ENCODE results near the gene USP24. TPM values are rescaled to one million over a fixed set of nuclear protein-coding genes. Genes with fewer than 3 reads are reported as not detected.

The USP24 gene
- total RNA-seq, 1 experiment from 2014 or later: 54.6 TPM

DNA sequence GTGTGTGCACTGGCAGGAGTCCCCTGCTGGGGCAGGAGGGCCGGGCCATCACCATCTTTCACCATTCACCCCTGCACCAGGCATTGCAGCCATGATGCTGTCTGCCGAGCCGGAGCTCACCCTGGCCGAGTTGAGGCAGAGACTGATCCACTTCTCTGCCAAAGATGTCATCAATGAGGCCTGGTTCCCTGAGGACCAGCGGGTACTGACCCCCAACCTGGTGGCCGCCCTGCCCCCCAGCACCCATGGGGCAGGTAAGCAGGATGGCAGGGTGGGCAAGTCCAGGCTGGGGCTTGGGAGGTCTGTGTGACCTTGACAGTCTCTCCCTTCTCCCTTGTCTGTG lies 157.2 kb downstream of the USP24 start:
- Histone ChIP-seq H3K9me3 (ENCODE audit: low read depth, low read length, poor library complexity, severe bottlenecking) (no peaks in the 10 kb centered on the region), H3K4me3 (ENCODE audit: low read depth, low read length, poor library complexity, severe bottlenecking) (no peak overlapping the region), H3K27ac (ENCODE audit: low read depth, low read length, poor library complexity, severe bottlenecking) (no peak overlapping the region), H3K36me3 (ENCODE audit: insufficient read depth, low read length, poor library complexity, severe bottlenecking) (peaks cover 65% of the 10 kb centered on the region), H3K4me1 (ENCODE audit: insufficient read depth, low read length, poor library complexity, severe bottlenecking) (no peaks in the 10 kb centered on the region), H3K27me3 (replicated peaks; ENCODE audit: insufficient read depth, low read depth, low read length, poor library complexity) (no peaks in the 10 kb centered on the region)
- no peak for DNase-seq (ENCODE audit: low spot score)
- no TSS peak for BruUV-seq (replicated peaks)
- ChIA-PET CTCF (no interaction called here), POLR2A (ENCODE audit: low non-redundant PET) (no interaction called here)
- intact Hi-C loops (cut with micrococcal nuclease; ENCODE audit: unreplicated experiment): no loop called here
- TF ChIP-seq, protein P1, sequence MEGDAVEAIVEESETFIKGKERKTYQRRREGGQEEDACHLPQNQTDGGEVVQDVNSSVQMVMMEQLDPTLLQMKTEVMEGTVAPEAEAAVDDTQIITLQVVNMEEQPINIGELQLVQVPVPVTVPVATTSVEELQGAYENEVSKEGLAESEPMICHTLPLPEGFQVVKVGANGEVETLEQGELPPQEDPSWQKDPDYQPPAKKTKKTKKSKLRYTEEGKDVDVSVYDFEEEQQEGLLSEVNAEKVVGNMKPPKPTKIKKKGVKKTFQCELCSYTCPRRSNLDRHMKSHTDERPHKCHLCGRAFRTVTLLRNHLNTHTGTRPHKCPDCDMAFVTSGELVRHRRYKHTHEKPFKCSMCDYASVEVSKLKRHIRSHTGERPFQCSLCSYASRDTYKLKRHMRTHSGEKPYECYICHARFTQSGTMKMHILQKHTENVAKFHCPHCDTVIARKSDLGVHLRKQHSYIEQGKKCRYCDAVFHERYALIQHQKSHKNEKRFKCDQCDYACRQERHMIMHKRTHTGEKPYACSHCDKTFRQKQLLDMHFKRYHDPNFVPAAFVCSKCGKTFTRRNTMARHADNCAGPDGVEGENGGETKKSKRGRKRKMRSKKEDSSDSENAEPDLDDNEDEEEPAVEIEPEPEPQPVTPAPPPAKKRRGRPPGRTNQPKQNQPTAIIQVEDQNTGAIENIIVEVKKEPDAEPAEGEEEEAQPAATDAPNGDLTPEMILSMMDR (conservative IDR thresholded peaks at IDR 0.05; ENCODE audit: low read depth, low read length): no peak
- TF ChIP-seq EZH2 (IDR thresholded peaks at IDR 0.05; ENCODE audit: borderline replicate concordance, low read depth, low read length, poor library complexity, severe bottlenecking): no peak

DNA sequence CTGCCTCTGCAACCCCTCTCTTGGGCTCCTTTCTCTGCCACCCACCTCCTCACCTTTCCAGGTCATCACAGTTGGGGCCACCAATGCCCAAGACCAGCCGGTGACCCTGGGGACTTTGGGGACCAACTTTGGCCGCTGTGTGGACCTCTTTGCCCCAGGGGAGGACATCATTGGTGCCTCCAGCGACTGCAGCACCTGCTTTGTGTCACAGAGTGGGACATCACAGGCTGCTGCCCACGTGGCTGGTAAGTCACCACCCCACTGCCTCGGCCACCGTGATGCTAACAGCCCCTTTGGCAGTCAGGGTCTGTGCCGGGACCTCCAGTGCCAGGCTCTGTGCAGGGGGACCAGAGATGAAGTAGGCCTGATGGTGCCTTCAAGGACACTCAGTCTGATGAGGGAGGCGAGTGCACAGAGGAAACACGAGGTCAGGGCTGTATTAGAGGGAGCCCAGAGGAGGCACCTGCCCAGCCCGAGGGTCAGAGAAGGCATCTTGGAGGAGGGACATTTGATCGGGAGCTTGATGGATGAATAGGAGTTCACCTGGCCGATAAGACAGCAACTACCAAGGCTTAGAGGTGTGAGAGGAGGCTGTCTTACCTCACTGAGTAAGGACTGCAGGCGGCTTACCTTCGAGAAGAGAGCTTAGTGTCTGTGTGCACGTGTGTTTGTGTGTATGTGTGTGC lies 157.8 kb downstream of the USP24 start:
- no peak overlapping the region for H3K4me3 ChIP-seq (ENCODE audit: low read depth, low read length, poor library complexity, severe bottlenecking)
- ChIA-PET CTCF (no interaction called here), POLR2A (ENCODE audit: low non-redundant PET) (no interaction called here)
- H3K9me3 ChIP-seq (ENCODE audit: low read depth, low read length, poor library complexity, severe bottlenecking): no peaks in the 10 kb centered on the region
- intact Hi-C loops (cut with micrococcal nuclease; ENCODE audit: unreplicated experiment): no loop called here
- no peak for TF ChIP-seq EZH2 (IDR thresholded peaks at IDR 0.05; ENCODE audit: borderline replicate concordance, low read depth, low read length, poor library complexity, severe bottlenecking)
- TF ChIP-seq, protein P1 (conservative IDR thresholded peaks at IDR 0.05; ENCODE audit: low read depth, low read length): no peak
- peaks cover 70% of the 10 kb centered on the region for H3K36me3 ChIP-seq (ENCODE audit: insufficient read depth, low read length, poor library complexity, severe bottlenecking)
- DNase-seq (ENCODE audit: low spot score): no peak
- BruUV-seq (replicated peaks): no TSS peak
- H3K27ac ChIP-seq (ENCODE audit: low read depth, low read length, poor library complexity, severe bottlenecking): no peak overlapping the region
- H3K4me1 ChIP-seq (ENCODE audit: insufficient read depth, low read length, poor library complexity, severe bottlenecking): no peaks in the 10 kb centered on the region
- no peaks in the 10 kb centered on the region for H3K27me3 ChIP-seq (replicated peaks; ENCODE audit: insufficient read depth, low read depth, low read length, poor library complexity)

DNA sequence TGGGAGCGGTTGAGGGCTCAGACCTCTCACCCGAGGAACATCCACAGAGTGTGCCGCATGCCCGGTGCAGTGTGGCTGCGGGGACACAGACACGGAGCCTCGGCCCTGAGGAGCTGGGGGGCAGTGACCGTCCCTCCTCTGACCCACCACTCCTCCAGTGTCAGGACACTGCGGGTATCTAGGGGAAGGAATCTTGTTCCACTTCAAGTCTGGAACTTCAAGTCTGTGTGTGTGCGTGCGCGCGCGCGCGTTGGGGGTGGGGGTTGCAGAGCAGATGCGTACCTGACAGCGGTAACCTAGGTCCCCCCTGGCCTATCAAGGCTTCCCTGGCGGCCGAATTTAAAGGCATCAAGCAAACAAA lies 158.6 kb downstream of the USP24 start:
- H3K4me1 ChIP-seq (ENCODE audit: insufficient read depth, low read length, poor library complexity, severe bottlenecking): no peaks in the 10 kb centered on the region
- H3K27me3 ChIP-seq (replicated peaks; ENCODE audit: insufficient read depth, low read depth, low read length, poor library complexity): no peaks in the 10 kb centered on the region
- POLR2A ChIA-PET (ENCODE audit: low non-redundant PET): no interaction called here
- H3K9me3 ChIP-seq (ENCODE audit: low read depth, low read length, poor library complexity, severe bottlenecking): no peaks in the 10 kb centered on the region
- H3K4me3 ChIP-seq (ENCODE audit: low read depth, low read length, poor library complexity, severe bottlenecking): no peak overlapping the region
- CTCF ChIA-PET: no interaction called here
- intact Hi-C loops (cut with micrococcal nuclease; ENCODE audit: unreplicated experiment): no loop called here
- H3K36me3 ChIP-seq (ENCODE audit: insufficient read depth, low read length, poor library complexity, severe bottlenecking): peaks cover 78% of the 10 kb centered on the region
- no TSS peak for BruUV-seq (replicated peaks)
- DNase-seq (ENCODE audit: low spot score): no peak
- H3K27ac ChIP-seq (ENCODE audit: low read depth, low read length, poor library complexity, severe bottlenecking): no peak overlapping the region
- TF ChIP-seq, protein P1 (conservative IDR thresholded peaks at IDR 0.05; ENCODE audit: low read depth, low read length): no peak
- no peak for TF ChIP-seq EZH2 (IDR thresholded peaks at IDR 0.05; ENCODE audit: borderline replicate concordance, low read depth, low read length, poor library complexity, severe bottlenecking)
